GF-D8 (cell line): Measurements from ENCODE around the gene FOXK1.
"Not testable (repeated sequence)": the region's sequence is repeated elsewhere in the genome, so short reads cannot be mapped to it uniquely, and the experiment has no call there.

Experiments
- DNase-seq: peaks from one replicate; lab custom pipeline; 2025; lab: John Stamatoyannopoulos, UW

The FOXK1 gene

GRCh38 chr7:4681886-4682620 lies at the start of gene FOXK1:
Gene FOXK1, plus strand, starts transcription at chr7:4682295. Its CDS starts 14 bp downstream, at chr7:4682309.
- peak; percentile 54 for DNase-seq

DNA sequence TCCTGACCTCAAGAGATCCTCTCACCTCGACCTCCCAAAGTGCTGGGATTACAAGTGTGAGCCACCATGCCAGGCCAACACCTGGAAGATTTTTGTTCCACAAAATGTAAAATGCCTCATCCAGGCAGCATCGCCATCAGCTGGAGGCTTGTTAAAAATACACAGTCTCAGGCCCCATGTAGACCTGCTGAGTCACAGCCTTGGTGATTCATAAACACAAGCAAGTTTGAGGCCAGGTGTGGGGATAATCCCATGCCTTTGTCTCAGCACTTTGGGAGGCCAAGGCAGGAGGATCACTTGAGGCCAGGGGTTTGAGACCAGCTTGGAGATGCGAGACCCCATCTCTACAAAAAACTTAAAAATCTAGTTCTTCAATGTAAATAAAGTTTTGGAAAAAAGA lies 49.1 kb upstream of the FOXK1 start:
- no peak for DNase-seq

GRCh38 chr7:4634166-4634565 lies 47.9 kb upstream of the FOXK1 start:
- DNase-seq: no peak

DNA sequence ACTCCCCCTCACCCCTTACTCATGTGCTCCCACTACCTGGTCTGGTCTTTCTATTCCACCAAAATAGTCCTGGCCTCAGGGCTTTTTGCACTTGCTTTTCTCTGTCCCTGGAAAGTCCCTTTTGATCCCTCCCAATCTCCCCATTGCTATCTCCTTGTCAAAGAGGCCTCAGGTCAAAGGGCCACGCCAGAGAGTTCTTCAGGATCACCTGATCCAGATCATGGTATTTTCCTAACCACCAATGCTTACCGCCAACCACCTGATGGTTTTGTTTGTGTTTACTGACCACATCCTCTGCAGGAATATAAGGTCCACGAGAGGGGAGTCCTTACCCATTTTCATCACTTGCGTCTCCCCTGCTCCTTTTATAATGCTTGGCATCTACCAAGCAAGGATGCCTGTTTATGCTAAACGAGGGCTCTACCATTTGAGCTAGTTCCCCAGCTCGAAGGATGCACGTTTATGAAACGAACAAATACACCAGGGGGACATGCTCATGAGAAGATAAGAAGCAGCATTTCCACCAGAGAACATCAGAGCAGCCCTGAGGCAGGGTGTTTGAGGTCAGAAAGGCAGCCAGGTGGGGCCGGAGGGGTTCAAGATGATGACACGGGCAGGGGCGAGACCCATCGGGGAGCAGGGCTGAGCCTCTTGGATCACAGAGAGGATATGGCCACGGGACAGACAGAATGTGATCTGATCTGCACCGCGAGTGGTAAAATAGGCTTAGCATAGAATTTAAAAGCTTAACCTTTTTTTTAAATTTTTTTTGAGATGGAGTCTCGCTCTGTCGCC lies 43.1 kb upstream of the FOXK1 start:
- DNase-seq: no peak

GRCh38 chr7:4641091-4641666 lies 40.9 kb upstream of the FOXK1 start:
- no peak for DNase-seq

- peak; percentile 90 for DNase-seq
Measured at GRCh38 chr7:4641667-4642467, 40.2 kb upstream of the FOXK1 start.

- DNase-seq: no peak
Measured at GRCh38 chr7:4642468-4643203, 39.5 kb upstream of the FOXK1 start.

DNA sequence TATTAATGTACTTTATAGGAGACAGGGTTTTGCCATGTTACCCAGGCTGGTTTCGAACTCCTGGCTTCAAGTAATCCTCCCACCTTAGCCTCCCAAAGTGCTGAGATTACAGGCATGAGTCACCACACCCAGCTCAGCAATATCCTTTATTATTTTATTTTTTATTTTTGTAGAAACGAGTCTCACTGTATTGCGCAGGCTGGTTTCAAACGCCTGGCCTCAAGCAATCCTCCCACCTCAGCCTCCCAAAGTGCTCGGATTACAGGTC lies 39.0 kb upstream of the FOXK1 start:
- DNase-seq: not testable (repeated sequence)

DNA sequence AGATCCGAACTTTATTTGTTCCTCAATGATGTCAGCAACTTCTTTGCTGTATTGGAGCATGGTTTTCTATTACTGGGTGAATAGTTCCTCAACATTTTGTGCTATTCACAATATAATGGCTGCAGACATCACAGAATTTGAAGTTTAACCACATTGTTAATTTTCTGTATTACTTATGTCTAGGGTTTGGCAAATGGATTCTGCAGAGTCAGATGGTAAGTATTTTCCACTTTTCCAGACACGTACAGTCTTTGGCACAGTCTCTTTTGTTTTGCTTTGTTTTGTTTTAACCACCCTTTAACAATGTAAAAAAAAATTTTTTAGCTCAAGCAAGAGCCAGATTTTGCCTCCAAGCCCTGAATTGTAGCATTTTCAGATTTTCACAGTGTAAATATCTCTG lies 36.8 kb upstream of the FOXK1 start:
- no peak for DNase-seq

GRCh38 chr7:4648111-4648510 lies 34.0 kb upstream of the FOXK1 start:
- no peak for DNase-seq

- no peak for DNase-seq
Measured at GRCh38 chr7:4650433-4651047, 31.6 kb upstream of the FOXK1 start.

DNA sequence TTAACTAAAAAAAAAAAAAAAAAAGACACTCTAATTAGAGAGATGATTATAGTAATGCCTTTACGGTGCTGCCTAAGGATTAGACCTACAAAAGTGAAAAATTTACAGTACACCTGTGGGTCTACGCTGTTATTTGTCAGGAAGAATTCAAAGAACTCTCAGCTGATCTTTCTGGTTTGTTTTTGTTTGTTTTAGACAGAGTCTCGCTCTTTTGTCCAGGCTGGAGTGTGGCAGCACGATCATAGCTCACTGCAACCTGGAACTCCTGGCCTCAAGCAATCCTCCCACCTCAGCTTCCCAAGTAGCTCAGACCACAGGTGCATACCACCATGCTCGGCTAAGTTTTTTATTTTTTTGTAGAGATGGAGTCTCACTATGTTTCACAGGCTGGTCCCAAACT lies 28.3 kb upstream of the FOXK1 start:
- DNase-seq: no peak

DNA sequence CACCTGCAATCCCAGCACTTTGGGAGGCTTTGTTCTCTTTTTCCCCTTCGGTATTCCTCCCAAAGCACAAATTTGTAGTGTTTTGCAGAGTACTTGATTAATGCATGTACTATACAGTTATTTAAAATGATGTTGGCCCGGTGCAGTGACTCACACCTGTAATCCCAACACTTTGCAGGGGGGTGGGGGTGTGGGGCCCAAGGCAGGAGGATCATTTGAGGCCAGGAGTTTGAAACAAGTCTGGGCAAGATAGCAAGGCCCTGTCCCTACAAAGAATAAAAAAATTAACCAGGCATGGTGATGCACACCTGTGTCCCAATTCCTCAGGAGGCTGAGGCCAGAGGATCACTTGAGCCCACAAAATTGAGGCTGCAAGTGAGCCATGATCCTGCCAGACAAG lies 26.8 kb upstream of the FOXK1 start:
- DNase-seq: no peak

- no peak for DNase-seq
Measured at GRCh38 chr7:4655896-4656295, 26.2 kb upstream of the FOXK1 start.

DNA sequence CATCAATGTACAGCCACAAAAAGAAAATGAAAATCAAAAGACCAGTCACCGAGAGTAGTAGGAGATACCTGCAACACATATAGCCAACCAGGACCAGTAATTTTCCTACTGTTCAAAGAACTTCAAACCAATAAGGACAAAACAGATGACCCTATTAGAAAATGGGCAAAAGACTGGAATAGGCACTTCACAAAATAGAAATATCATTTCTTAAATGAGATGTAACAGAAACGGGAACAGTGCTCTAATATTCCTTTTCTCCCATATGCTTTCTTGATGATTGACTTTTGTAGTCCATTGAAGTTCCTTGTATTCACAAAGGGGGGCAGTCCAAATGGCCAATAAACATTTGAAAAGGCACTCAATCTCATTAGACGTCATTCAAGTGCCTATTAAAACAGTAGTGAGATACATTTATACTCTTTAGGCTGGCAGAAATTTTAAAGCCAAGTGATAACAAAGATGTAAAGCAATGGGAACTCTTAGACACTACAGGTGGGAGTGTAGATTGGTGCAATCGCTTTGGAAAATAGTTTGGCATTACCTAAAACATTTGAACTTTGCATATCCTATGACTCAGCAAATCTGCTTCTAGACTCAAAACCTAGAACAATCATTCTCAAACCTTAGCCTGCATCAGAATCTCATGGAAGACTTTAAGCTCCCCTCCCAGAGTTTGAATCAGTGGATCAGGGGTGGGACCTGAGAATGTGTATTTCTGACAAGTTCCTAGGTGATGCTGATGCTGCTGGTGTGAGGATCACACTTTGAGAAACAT lies 24.3 kb upstream of the FOXK1 start:
- no peak for DNase-seq

DNA sequence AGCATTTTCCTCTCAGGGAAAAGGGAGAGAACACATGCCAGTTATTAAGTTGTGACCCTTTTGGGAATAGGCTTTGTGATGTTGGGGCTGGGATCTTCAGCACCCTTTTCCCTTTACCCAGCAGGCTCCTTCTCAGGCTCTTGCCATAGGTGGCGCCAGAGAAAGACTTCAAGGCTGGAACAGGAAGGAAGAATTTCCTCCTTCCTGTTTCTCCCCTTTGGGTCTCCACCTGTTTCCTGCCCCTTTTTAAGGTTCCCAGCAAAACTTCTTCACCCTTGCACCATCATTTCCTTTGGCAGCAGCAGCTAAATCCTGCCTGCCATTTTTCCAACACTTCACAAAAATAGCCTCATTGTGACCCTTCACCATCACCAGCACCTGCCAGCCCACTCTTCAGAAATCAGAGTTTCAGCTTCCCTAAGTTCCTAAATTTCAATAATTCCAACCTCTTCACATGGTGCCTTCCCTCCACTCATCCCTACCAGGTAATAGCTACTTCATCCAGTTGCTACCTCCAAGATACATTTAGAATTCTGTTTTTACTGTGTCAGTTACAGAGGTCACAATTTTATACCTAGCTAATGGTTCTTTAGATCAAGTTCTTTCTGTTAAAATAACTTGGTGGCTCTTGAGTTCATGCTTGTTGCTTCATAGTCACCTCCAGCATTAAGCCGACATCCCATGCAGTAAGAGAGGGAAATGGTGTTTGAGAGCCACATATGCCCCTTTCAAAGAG lies 22.4 kb upstream of the FOXK1 start:
- peak; percentile 42 for DNase-seq

DNA sequence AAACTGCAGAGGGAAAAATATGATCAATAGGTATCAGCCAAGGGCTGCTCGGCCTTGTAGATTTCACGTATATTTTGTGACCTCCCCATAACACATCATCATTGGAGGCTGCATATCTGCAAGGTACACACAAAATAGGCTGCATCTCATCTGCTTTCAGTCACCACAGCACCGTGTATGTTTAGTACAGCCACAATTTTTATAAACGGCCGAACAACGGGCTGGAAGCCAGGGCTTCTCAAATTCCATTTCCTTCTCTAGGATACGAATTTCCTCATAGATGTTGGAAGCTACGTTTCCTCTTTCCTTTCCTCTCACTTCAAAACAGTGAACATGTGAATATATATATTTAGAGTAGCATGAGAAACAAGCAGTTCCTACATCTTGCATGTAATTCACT lies 20.2 kb upstream of the FOXK1 start:
- no peak for DNase-seq

DNA sequence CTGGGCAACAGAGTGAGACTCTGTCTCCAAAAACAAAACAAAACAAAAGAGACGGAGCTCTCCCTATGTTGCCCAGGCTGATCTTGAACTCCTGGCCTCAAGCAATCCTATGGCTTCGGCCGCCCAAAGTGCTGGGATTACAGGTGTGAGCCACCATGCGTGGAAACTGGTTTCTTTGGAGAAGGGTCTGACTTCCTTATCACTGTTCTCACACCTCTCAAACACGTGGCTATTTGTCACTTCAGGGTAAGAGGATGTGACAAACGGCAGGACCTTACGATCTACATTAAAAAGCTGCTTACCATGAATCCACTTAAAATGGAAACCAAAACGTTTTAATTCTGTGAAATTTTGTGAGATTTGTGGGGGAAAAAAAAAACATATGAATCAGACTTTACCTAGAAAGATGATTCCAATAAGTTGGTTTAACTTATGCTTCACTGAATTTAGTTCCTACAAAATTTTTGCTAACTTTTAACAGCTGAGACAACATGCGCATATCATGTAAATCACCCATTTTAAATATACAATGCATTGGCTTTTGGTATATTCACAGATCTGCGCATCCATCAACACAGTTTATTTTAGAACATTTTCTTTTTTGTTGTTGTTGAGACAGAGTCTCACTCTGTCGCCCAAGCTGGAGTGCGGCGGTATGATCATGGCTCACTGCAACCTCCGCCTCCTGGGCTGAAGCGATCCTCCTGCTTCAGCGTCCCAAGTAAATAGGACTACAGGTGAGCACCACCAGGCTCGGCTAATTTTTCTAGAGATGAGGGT lies 18.7 kb upstream of the FOXK1 start:
- DNase-seq: no peak

GRCh38 chr7:4665661-4666060 lies 16.4 kb upstream of the FOXK1 start:
- no peak for DNase-seq
